Measurements from ENCODE around the gene PALB2. TPM values are rescaled to one million over a fixed set of nuclear protein-coding genes. Genes with fewer than 3 reads are reported as not detected.
A peak's percentile ranks its signal among the peaks of the same experiment; 100 is the strongest.
"Not testable (repeated sequence)": the region's sequence is repeated elsewhere in the genome, so short reads cannot be mapped to it uniquely, and the experiment has no call there.

The PALB2 gene
- total RNA-seq, 1 donor from 2014 or later, result 8.5 TPM

- TF ChIP-seq CTCF (conservative IDR thresholded peaks at IDR 0.05; ENCODE audit: low read depth, low read length), result peak; percentile 89
Measured at GRCh38 chr16:23595951-23596720, 45.0 kb downstream of the PALB2 start, which contains the start of gene NDUFAB1. Gene NDUFAB1 (minus strand): TSS chr16:23596316. CDS start chr16:23596290, 26 bp downstream.

GRCh38 chr16:23595246-23595950 lies 45.7 kb downstream of the PALB2 start:
- no peak for TF ChIP-seq CTCF (conservative IDR thresholded peaks at IDR 0.05; ENCODE audit: low read depth, low read length)
- peak overlapping the region; percentile 98 for H3K4me3 ChIP-seq (ENCODE audit: low read depth, low read length)
- no peak for DNase-seq (ENCODE audit: low read depth)

More at GRCh38 chr16:23595951-23596720, 45.0 kb downstream of the PALB2 start, which contains the start of gene NDUFAB1:
- DNase-seq (ENCODE audit: low read depth), result no peak
- H3K4me3 ChIP-seq (ENCODE audit: low read depth, low read length), result peak within 1 kb of the TSS; percentile 98

- no peak for TF ChIP-seq CTCF (conservative IDR thresholded peaks at IDR 0.05; ENCODE audit: low read depth, low read length)
- no peak overlapping the region for H3K4me3 ChIP-seq (ENCODE audit: low read depth, low read length)
- no peak for DNase-seq (ENCODE audit: low read depth)
Measured at GRCh38 chr16:23594186-23594585, 46.9 kb downstream of the PALB2 start.

- DNase-seq (ENCODE audit: low read depth), result no peak
- no peak overlapping the region for H3K4me3 ChIP-seq (ENCODE audit: low read depth, low read length)
- no peak for TF ChIP-seq CTCF (conservative IDR thresholded peaks at IDR 0.05; ENCODE audit: low read depth, low read length)
Measured at GRCh38 chr16:23590181-23590580, 50.9 kb downstream of the PALB2 start.

GRCh38 chr16:23587726-23588125 lies 53.4 kb downstream of the PALB2 start:
- TF ChIP-seq CTCF (conservative IDR thresholded peaks at IDR 0.05; ENCODE audit: low read depth, low read length), result no peak
- no peak overlapping the region for H3K4me3 ChIP-seq (ENCODE audit: low read depth, low read length)
- DNase-seq (ENCODE audit: low read depth), result no peak

- no peak for DNase-seq (ENCODE audit: low read depth)
- TF ChIP-seq CTCF (conservative IDR thresholded peaks at IDR 0.05; ENCODE audit: low read depth, low read length), result no peak
- H3K4me3 ChIP-seq (ENCODE audit: low read depth, low read length), result no peak overlapping the region
Measured at GRCh38 chr16:23584186-23585076, 56.7 kb downstream of the PALB2 start.

GRCh38 chr16:23583271-23583670 lies 57.8 kb downstream of the PALB2 start:
- DNase-seq (ENCODE audit: low read depth); H3K4me3 ChIP-seq (ENCODE audit: low read depth, low read length): not testable (repeated sequence)
